Activated naive CD4-positive, alpha-beta T cell treated with Interleukin-2 at 50 U/mL for 16 hours (primary cell): ENCODE data around the gene NEDD8.

Experiments
- DNase-seq: peaks from one replicate; pipeline ENCODE4 v3.0.0-alpha.2; 2020

The NEDD8 gene

GRCh38 chr14:24232121-24232644 is at the start of gene NEDD8:
TSS of gene NEDD8 (minus strand) at chr14:24232367. CDS start at chr14:24232267, 100 bp downstream.
- DNase-seq = peak; percentile 93

- no peak for DNase-seq
Measured at GRCh38 chr14:24281636-24282035, 49.5 kb upstream of the NEDD8 start.

- DNase-seq = no peak
Measured at GRCh38 chr14:24280797-24281460, 48.8 kb upstream of the NEDD8 start.

- peak; percentile 51 for DNase-seq
Measured at GRCh38 chr14:24279301-24280186, 47.4 kb upstream of the NEDD8 start.

- DNase-seq = no peak
Measured at GRCh38 chr14:24278424-24278823, 46.3 kb upstream of the NEDD8 start.

- peak; percentile 6 for DNase-seq
Measured at GRCh38 chr14:24277606-24278321, 45.6 kb upstream of the NEDD8 start.

GRCh38 chr14:24277071-24277470 is 44.9 kb upstream of the NEDD8 start:
- DNase-seq = no peak

GRCh38 chr14:24274101-24274543 is 42.0 kb upstream of the NEDD8 start:
- DNase-seq = peak; percentile 47

GRCh38 chr14:24273422-24273998 is 41.3 kb upstream of the NEDD8 start:
- DNase-seq = no peak

- DNase-seq = no peak
Measured at GRCh38 chr14:24272467-24272866, 40.3 kb upstream of the NEDD8 start.

- no peak for DNase-seq
Measured at GRCh38 chr14:24271834-24272263, 39.7 kb upstream of the NEDD8 start.

- DNase-seq = peak; percentile 90
Measured at GRCh38 chr14:24271134-24271833, 39.1 kb upstream of the NEDD8 start, which contains the start of gene RABGGTA. TSS of gene RABGGTA (minus strand) at chr14:24271597. CDS start at chr14:24271115, 482 bp downstream.

GRCh38 chr14:24270537-24271133 is 38.5 kb upstream of the NEDD8 start:
- DNase-seq = no peak

GRCh38 chr14:24269910-24270536 is 37.9 kb upstream of the NEDD8 start:
- DNase-seq = no peak

GRCh38 chr14:24269368-24269767 is 37.2 kb upstream of the NEDD8 start:
- DNase-seq = no peak

GRCh38 chr14:24268225-24268624 is 36.1 kb upstream of the NEDD8 start:
- DNase-seq = no peak

GRCh38 chr14:24267516-24267915 is 35.3 kb upstream of the NEDD8 start:
- no peak for DNase-seq

- no peak for DNase-seq
Measured at GRCh38 chr14:24266344-24267244, 34.4 kb upstream of the NEDD8 start.

GRCh38 chr14:24264298-24264697 is 32.1 kb upstream of the NEDD8 start:
- DNase-seq = no peak

GRCh38 chr14:24263848-24264247 is 31.7 kb upstream of the NEDD8 start:
- no peak for DNase-seq
